Mammary epithelial cell (primary cell): Measurements from ENCODE around the gene APOBEC2.

ENCODE experiments used
- EZH2 ChIP-seq: IDR thresholded peaks from 2 replicates; pipeline ENCODE4 v1.6.1; 2012; ENCODE audit warnings: low read length, inconsistent platforms, borderline replicate concordance
- TF ChIP-seq, protein P1 (sequence below), 2 donors: IDR thresholded peaks in 1 of 2; conservative IDR thresholded peaks in 1 of 2; 2 replicates each; pipeline ENCODE4 v1.5.1; 2011 to 2012; ENCODE audit warnings: inconsistent platforms in 2 of 2, low read length in 2 of 2, mild to moderate bottlenecking in 2 of 2, control low read depth in 1 of 2, low read depth in 1 of 2; ENCODE audit not compliant: insufficient read depth in 1 of 2; ENCODE audit errors: extremely low read depth in 1 of 2

DNA sequence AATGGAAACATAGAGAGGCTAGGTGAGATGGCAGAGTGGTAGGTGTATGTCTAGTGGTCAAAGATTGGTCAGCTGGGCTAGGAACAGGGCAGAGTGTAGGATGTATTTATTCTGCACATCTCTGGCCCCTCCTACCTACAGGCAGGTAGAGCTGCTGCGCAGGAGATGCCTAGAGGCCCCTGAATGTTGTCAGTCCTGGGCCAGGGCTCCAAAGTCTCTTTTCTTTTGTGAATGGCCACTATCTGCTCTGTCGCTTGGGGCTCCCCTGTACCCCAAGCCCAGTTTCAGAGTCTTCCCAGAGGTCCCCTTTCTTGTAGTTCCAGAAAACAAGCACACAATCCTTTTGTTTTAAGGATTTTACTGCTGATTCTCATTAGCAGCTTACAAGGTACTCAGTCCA, 5.7 kb upstream of the APOBEC2 start:
- TF ChIP-seq, protein P1, sequence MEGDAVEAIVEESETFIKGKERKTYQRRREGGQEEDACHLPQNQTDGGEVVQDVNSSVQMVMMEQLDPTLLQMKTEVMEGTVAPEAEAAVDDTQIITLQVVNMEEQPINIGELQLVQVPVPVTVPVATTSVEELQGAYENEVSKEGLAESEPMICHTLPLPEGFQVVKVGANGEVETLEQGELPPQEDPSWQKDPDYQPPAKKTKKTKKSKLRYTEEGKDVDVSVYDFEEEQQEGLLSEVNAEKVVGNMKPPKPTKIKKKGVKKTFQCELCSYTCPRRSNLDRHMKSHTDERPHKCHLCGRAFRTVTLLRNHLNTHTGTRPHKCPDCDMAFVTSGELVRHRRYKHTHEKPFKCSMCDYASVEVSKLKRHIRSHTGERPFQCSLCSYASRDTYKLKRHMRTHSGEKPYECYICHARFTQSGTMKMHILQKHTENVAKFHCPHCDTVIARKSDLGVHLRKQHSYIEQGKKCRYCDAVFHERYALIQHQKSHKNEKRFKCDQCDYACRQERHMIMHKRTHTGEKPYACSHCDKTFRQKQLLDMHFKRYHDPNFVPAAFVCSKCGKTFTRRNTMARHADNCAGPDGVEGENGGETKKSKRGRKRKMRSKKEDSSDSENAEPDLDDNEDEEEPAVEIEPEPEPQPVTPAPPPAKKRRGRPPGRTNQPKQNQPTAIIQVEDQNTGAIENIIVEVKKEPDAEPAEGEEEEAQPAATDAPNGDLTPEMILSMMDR (conservative IDR thresholded peaks at IDR 0.05 in 1 of 2, IDR thresholded peaks at IDR 0.05 in 1 of 2; ENCODE audit: extremely low read depth in 1 of 2, insufficient read depth in 1 of 2, low read depth in 1 of 2, low read length in 2 of 2) = no peak
- no peak for TF ChIP-seq EZH2
